ENCODE results near the gene KRTAP10-9. TPM values are rescaled to one million over a fixed set of nuclear protein-coding genes. Genes with fewer than 3 reads are reported as not detected.
A peak's percentile ranks its signal among the peaks of the same experiment; 100 is the strongest.

Gene KRTAP10-9
- total RNA-seq, 4 donors from 2014 or later: 4.7 TPM; not detected in 3

DNA sequence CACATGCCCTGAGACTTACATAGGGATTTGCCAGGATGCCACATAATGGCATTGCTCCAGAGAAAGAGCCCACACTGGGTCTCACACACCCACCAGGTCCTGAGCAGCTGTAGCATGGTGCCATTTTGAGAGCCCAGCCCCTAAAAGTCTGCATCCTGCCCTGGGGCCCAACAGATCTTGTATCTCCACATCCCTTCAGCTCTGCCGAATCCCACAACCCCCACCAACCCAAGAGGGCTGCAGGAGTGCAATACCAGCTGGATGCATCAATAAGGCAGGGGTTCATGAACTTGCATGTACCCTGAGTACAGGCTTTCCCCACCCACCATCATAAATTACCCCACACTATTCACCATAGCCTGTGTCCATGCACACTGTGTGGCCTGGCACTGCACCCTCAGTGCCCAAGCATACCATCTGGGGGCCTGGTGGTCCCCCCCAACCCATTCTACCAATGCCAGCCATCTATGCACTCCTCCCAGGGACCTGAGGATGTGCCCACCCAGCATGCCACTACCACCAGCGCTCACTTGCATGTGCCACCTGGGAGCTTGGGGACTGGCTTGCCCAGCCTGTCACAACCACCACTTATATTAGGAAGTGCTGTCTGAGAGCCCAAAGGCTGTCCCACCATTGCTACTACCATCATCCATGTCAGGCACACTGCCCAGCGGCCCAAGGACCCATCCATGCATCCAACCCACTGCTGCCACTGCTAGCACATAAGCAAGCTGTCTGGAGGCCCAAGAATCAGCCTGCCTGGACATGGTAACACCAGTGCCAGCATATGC lies 43.9 kb downstream of the KRTAP10-9 start:
- TF ChIP-seq POLR2A (IDR thresholded peaks at IDR 0.05): no peak
- TF ChIP-seq, protein P1, sequence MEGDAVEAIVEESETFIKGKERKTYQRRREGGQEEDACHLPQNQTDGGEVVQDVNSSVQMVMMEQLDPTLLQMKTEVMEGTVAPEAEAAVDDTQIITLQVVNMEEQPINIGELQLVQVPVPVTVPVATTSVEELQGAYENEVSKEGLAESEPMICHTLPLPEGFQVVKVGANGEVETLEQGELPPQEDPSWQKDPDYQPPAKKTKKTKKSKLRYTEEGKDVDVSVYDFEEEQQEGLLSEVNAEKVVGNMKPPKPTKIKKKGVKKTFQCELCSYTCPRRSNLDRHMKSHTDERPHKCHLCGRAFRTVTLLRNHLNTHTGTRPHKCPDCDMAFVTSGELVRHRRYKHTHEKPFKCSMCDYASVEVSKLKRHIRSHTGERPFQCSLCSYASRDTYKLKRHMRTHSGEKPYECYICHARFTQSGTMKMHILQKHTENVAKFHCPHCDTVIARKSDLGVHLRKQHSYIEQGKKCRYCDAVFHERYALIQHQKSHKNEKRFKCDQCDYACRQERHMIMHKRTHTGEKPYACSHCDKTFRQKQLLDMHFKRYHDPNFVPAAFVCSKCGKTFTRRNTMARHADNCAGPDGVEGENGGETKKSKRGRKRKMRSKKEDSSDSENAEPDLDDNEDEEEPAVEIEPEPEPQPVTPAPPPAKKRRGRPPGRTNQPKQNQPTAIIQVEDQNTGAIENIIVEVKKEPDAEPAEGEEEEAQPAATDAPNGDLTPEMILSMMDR (IDR thresholded peaks at IDR 0.05): no peak
- intact Hi-C loops (cut with DNase I; ENCODE audit: low total_unique reads): no loop called here
- H3K4me3 ChIP-seq (ENCODE audit: low read depth, poor library complexity, severe bottlenecking): no peak overlapping the region
- 84 to 91% methylated on average over 3 of the region's 3 CpGs for WGBS, 2 donors
- peak in 1 of 2 donors; percentile 53 for DNase-seq (ENCODE audit: low spot score in 2 of 2)

DNA sequence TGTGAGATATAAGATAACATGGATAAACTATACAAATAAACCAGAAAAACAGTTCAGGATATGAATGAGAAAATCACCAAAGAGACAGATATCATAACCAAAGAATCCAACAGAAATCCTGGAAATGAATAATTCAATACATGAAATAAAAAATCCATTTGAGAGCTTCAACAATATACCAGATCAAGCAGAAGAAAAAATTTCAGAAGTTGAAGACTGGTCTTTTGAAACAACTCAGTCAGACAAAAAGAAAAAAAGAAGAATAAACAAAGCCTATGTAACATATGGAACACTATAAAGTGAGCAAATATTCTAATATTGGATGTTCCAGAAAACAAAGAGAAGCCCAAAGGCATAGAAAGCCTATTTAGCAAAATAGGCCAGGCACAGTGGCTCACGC lies 45.0 kb downstream of the KRTAP10-9 start:
- intact Hi-C loops (cut with DNase I; ENCODE audit: low total_unique reads): no loop called here
- DNase-seq (ENCODE audit: low spot score in 2 of 2): no peak
- no peak overlapping the region for H3K4me3 ChIP-seq (ENCODE audit: low read depth, poor library complexity, severe bottlenecking)
- 81 to 92% methylated on average over 1 of the region's 1 CpG for WGBS, 2 donors
- TF ChIP-seq, protein P1 (IDR thresholded peaks at IDR 0.05): no peak
- no peak for TF ChIP-seq POLR2A (IDR thresholded peaks at IDR 0.05)

DNA sequence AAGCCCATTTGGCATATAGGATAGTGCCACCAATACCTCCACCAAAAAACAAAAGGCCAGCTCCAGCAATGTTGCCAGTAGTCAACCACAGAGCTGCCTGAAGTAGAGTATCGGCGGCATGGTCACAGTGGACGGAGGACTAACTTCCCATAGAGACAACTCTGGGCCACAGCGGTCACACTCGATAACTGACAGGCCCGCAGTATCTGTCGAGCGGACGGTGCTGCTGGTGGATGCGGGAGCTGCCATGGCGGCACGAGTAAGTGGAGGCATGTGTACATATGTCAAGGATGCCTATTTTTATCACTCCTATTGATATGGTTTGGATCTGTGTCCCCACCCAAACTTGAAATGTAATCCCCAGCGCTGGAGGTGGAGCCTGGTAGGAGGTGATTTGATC lies 51.0 kb downstream of the KRTAP10-9 start:
- TF ChIP-seq, protein P1 (IDR thresholded peaks at IDR 0.05): no peak
- TF ChIP-seq POLR2A (IDR thresholded peaks at IDR 0.05): no peak

More for the DNA sequence above, 51.0 kb downstream of the KRTAP10-9 start:
- H3K4me3 ChIP-seq (ENCODE audit: low read depth, poor library complexity, severe bottlenecking): no peak overlapping the region
- intact Hi-C loops (cut with DNase I; ENCODE audit: low total_unique reads): no loop called here
- DNase-seq (ENCODE audit: low spot score in 2 of 2): peak in 1 of 2 donors; percentile 77
- WGBS, 2 donors: 94 to 95% methylated on average over 13 of the region's 13 CpGs

Other genes starting within 250 kb of the KRTAP10-9 start
- gene LRRC3, start 171.6 kb upstream of the KRTAP10-9 start, total RNA-seq: 1 to 10 TPM; 2.9 to 5.8 (median 3.2) TPM
- gene KRTAP10-1, start 86.9 kb upstream of the KRTAP10-9 start, total RNA-seq: 1 to 10 TPM in 1 of 4 donors, not detected in 3; 3.0 TPM
- gene KRTAP10-2, start 75.6 kb upstream of the KRTAP10-9 start, total RNA-seq: 1 to 10 TPM in 1 of 4 donors, not detected in 3; 9.3 TPM
- 1 to 10 TPM in 1 of 4 donors, not detected in 3; 4.8 TPM for gene KRTAP10-3, start 68.3 kb upstream of the KRTAP10-9 start, total RNA-seq
- 1 to 10 TPM in 1 of 4 donors, not detected in 3; 6.3 TPM for gene KRTAP10-4, start 53.4 kb upstream of the KRTAP10-9 start, total RNA-seq
- gene KRTAP10-5, start 46.5 kb upstream of the KRTAP10-9 start, total RNA-seq: 1 to 10 TPM in 1 of 4 donors, not detected in 3; 6.1 TPM
- gene KRTAP10-6, start 34.6 kb upstream of the KRTAP10-9 start, total RNA-seq: 1 to 10 TPM in 1 of 4 donors, not detected in 3; 1.3 TPM
- 10 to 100 TPM in 1 of 4 donors, 1 to 10 TPM in 1, not detected in 2; 2.4 to 11.0 TPM for gene KRTAP10-7, start 26.5 kb upstream of the KRTAP10-9 start, total RNA-seq
- gene KRTAP10-8, start 15.0 kb upstream of the KRTAP10-9 start, total RNA-seq: 1 to 10 TPM in 1 of 4 donors, not detected in 3; 4.6 TPM
- 1 to 10 TPM in 1 of 4 donors, not detected in 3; 5.3 TPM for gene KRTAP10-10, start 10.3 kb downstream of the KRTAP10-9 start, total RNA-seq
- 1 to 10 TPM in 1 of 4 donors, not detected in 3; 6.5 TPM for gene KRTAP10-11, start 19.3 kb downstream of the KRTAP10-9 start, total RNA-seq
- not detected for gene KRTAP12-4, start 27.6 kb downstream of the KRTAP10-9 start, total RNA-seq
- 10 to 100 TPM in 1 of 4 donors, not detected in 3; 13.2 TPM for gene KRTAP12-3, start 30.8 kb downstream of the KRTAP10-9 start, total RNA-seq
- gene KRTAP12-2, start 39.8 kb downstream of the KRTAP10-9 start, total RNA-seq: 10 to 100 TPM in 1 of 4 donors, not detected in 3; 17.5 TPM
- 10 to 100 TPM in 1 of 4 donors, not detected in 3; 12.3 TPM for gene KRTAP12-1, start 55.1 kb downstream of the KRTAP10-9 start, total RNA-seq
- gene KRTAP10-12, start 70.1 kb downstream of the KRTAP10-9 start, total RNA-seq: 1 to 10 TPM in 1 of 4 donors, not detected in 3; 2.1 TPM
- under 1 TPM in 1 of 4 donors, not detected in 3; 0.06 TPM for gene TSPEAR, start 84.5 kb downstream of the KRTAP10-9 start, total RNA-seq
- gene UBE2G2, start 174.7 kb downstream of the KRTAP10-9 start, total RNA-seq: 10 to 100 TPM; 37.2 to 61.8 (median 49.8) TPM
- 10 to 100 TPM; 35.6 to 52.6 (median 42.5) TPM for gene SUMO3, start 191.0 kb downstream of the KRTAP10-9 start, total RNA-seq
- gene PTTG1IP, start 246.6 kb downstream of the KRTAP10-9 start, total RNA-seq: 100 to 1,000 TPM; 110 to 193 (median 133) TPM